B cell (primary cell): ENCODE results near the gene THSD7A. TPM values are rescaled to one million over a fixed set of nuclear protein-coding genes. Genes with fewer than 3 reads are reported as not detected.

Source experiments
- ATAC-seq: fragments of 200-7000 bp; cut with Tn5 transposase; one replicate; pipeline ENCODE4 v1.10.0; 2021; ENCODE audit warnings: low read depth, mild to moderate bottlenecking, moderate number of reproducible peaks, moderate library complexity
- CTCF ChIA-PET: fragments of 350-600 bp; sonication (Branson Sonifier 250); formaldehyde crosslinking; loops from one replicate; lab custom pipeline; 2021; ENCODE audit warnings: antibody characterized with exemption, inconsistent platforms; lab: Charles Lee
- POLR2A ChIA-PET: fragments of 350-600 bp; sonication (Branson Sonifier 250); formaldehyde crosslinking; loops from one replicate; lab custom pipeline; 2021; ENCODE audit warnings: antibody characterized with exemption; lab: Charles Lee
- DNase-seq: peaks from one replicate; pipeline ENCODE4 v3.0.0; 2013
- H2AFZ ChIP-seq: 2 replicates; pipeline ENCODE4 v1.6.1; 2012; ENCODE audit warnings: mild to moderate bottlenecking, low read depth, low read length; ENCODE audit not compliant: insufficient read depth, poor library complexity, severe bottlenecking
- H3K27ac ChIP-seq, 2 donors: 1 replicate in 1 of 2; 2 replicates in 1 of 2; pipeline ENCODE4 v1.5.1; 2012 to 2013; ENCODE audit warnings: low read length in 2 of 2, mild to moderate bottlenecking in 2 of 2, moderate library complexity in 1 of 2
- H3K27me3 ChIP-seq, 4 experiments: fragments of 200-600 bp in 1 of 4; sonication (generic) in 1 of 4; replicated peaks in 1 of 4; 1 replicate in 2 of 4; 2 replicates in 2 of 4; pipeline versions ENCODE4 v1.6.1 to v1.7.0; 2013 to 2016; ENCODE audit warnings: low read length in 3 of 4, mild to moderate bottlenecking in 2 of 4, mixed read lengths in 1 of 4, moderate library complexity in 1 of 4; ENCODE audit not compliant: insufficient read depth in 4 of 4, control insufficient read depth in 3 of 4; ENCODE audit errors: control extremely low read depth in 1 of 4
- H3K36me3 ChIP-seq, 2 experiments: replicated peaks in 1 of 2; 1 replicate in 1 of 2; 2 replicates in 1 of 2; pipeline versions ENCODE4 v1.6.1 to v1.7.1; 2013; ENCODE audit warnings: low read length in 1 of 2; ENCODE audit not compliant: insufficient read depth in 2 of 2, control insufficient read depth in 1 of 2; ENCODE audit errors: control extremely low read depth in 1 of 2, extremely low read depth in 1 of 2
- H3K4me1 ChIP-seq, 2 donors: fragments of 200-600 bp in 1 of 2; sonication (generic) in 1 of 2; 1 replicate in 1 of 2; 2 replicates in 1 of 2; pipeline versions ENCODE4 v1.5.1 to v1.6.1; 2013 to 2017; ENCODE audit warnings: low read length in 2 of 2; ENCODE audit not compliant: control insufficient read depth in 2 of 2, insufficient read depth in 2 of 2
- H3K4me2 ChIP-seq: replicated peaks from 2 replicates; pipeline ENCODE3; 2012; ENCODE audit warnings: mild to moderate bottlenecking, low read depth, low read length; ENCODE audit not compliant: poor library complexity, severe bottlenecking
- H3K4me3 ChIP-seq, 5 experiments: fragments of 200-600 bp in 1 of 5; sonication (generic) in 1 of 5; 1 replicate in 3 of 5; 2 replicates in 2 of 5; pipeline versions ENCODE4 v1.5.1 to v1.7.0; 2011 to 2016; ENCODE audit warnings: low read length in 4 of 5, mild to moderate bottlenecking in 4 of 5, low read depth in 2 of 5, control low read depth in 1 of 5, moderate library complexity in 1 of 5; ENCODE audit not compliant: insufficient read depth in 1 of 5; ENCODE audit errors: control extremely low read depth in 1 of 5, extremely low read depth in 1 of 5
- H3K79me2 ChIP-seq: fragments of 200-600 bp; sonication (generic); one replicate; pipeline ENCODE4 v1.6.0; 2016; ENCODE audit warnings: low read length; ENCODE audit not compliant: control insufficient read depth, insufficient read depth
- H3K9ac ChIP-seq: fragments of 200-600 bp; sonication (generic); 2 replicates; pipeline ENCODE4 v1.6.1; 2017; ENCODE audit warnings: mild to moderate bottlenecking, low read length, moderate library complexity
- H3K9me3 ChIP-seq, 3 donors: one replicate each; pipeline versions ENCODE4 v1.6.1 to v1.7.1; 2013; ENCODE audit warnings: low read length in 2 of 3; ENCODE audit not compliant: control insufficient read depth in 2 of 3, insufficient read depth in 1 of 3; ENCODE audit errors: control extremely low read depth in 1 of 3
- H4K20me1 ChIP-seq: 2 replicates; pipeline ENCODE4 v1.6.0; 2012; ENCODE audit warnings: mild to moderate bottlenecking, low read length; ENCODE audit not compliant: insufficient read depth, control insufficient read depth, poor library complexity, severe bottlenecking
- H3K27ac Mint-ChIP-seq: one replicate; pipeline ENCODE4 v1.8.0; 2021; ENCODE audit warnings: mixed read lengths
- H3K27me3 Mint-ChIP-seq: one replicate; pipeline ENCODE4 v1.8.0; 2021; ENCODE audit warnings: mixed read lengths
- H3K4me1 Mint-ChIP-seq: one replicate; pipeline ENCODE4 v1.8.0; 2021; ENCODE audit warnings: mixed read lengths
- H3K4me3 Mint-ChIP-seq: one replicate; pipeline ENCODE4 v1.8.0; 2021; ENCODE audit warnings: mixed read lengths
- H3K9me3 Mint-ChIP-seq: one replicate; pipeline ENCODE4 v1.8.0; 2022; ENCODE audit warnings: mixed read lengths; ENCODE audit not compliant: insufficient read depth
- CTCF ChIP-seq: fragments of 200-600 bp; IDR thresholded peaks from one replicate; pipeline ENCODE4 v1.8.0; 2022; ENCODE audit warnings: antibody characterized with exemption, mild to moderate bottlenecking
- EZH2 ChIP-seq: IDR thresholded peaks from 2 replicates; pipeline ENCODE4 v1.6.1; 2012; ENCODE audit warnings: borderline replicate concordance, low read depth, mild to moderate bottlenecking, moderate library complexity, low read length; ENCODE audit not compliant: insufficient read depth, poor library complexity, severe bottlenecking
- WGBS: methylation state at CpG from one replicate; pipeline ENCODE4 v1.1.5; 2013; ENCODE audit warnings: missing lambda C conversion rate; ENCODE audit not compliant: insufficient coverage; 5-methylcytosine and 5-hydroxymethylcytosine counted together
- intact Hi-C: fragments of 100-400 bp; cut with micrococcal nuclease; formaldehyde crosslinking; loops from one replicate; pipeline ENCODE4 v1.10.0; 2022
- polyA plus RNA-seq: library from polyadenylated mRNA; depleted of rRNA; stranded (reverse); fragments of >200 nt; gene quantifications from 2 replicates; pipeline ENCODE4 v1.2.3, GENCODE V29; 2012
- total RNA-seq, 2 donors: library from RNA; stranded (reverse); fragments of 120-200 nt in 1 of 2; gene quantifications; 1 replicate in 1 of 2; 2 replicates in 1 of 2; pipeline versions ENCODE4 v1.2.3 to v1.2.4, GENCODE V29; 2013 to 2022

THSD7A gene
- total and polyA plus RNA-seq, 2 donors (not counting 1 experiment from before 2014, with no cell fraction given), result not detected

GRCh38 chr7:11461946-11462345, 370.1 kb downstream of the THSD7A start:
- Histone ChIP-seq H3K27me3 (no peaks in the 10 kb centered on the region), H3K79me2 (no peaks in the 10 kb centered on the region), H3K4me1 (no peaks in the 10 kb centered on the region), H3K9me3 (no peaks in the 10 kb centered on the region), H2AFZ (no peak overlapping the region), H3K9ac (no peak overlapping the region), H3K4me3 (no peak overlapping the region), H4K20me1 (no peaks in the 10 kb centered on the region), H3K36me3 (no peaks in the 10 kb centered on the region), H3K27ac (no peak overlapping the region), H3K4me2 (no peak overlapping the region)
- H3K9me3 Mint-ChIP-seq, result no peaks in the 10 kb centered on the region
- POLR2A ChIA-PET, result no interaction called here
- CTCF ChIA-PET, result no interaction called here
- 93% methylated on average over 5 of the region's 6 CpGs for WGBS
- DNase-seq, result no peak
- no peak overlapping the region for H3K27ac Mint-ChIP-seq
- intact Hi-C loops, result no loop called here
- H3K4me3 Mint-ChIP-seq, result no peak overlapping the region
- TF ChIP-seq CTCF (no peak), EZH2 (no peak)
- H3K27me3 Mint-ChIP-seq, result no peaks in the 10 kb centered on the region
- ATAC-seq, result no peak
- no peaks in the 10 kb centered on the region for H3K4me1 Mint-ChIP-seq

GRCh38 chr7:11458736-11459483, 373.1 kb downstream of the THSD7A start:
- H3K27ac Mint-ChIP-seq, result no peak overlapping the region
- no CpG with 5 or more reads among the region's 5 CpGs for WGBS
- Histone ChIP-seq H3K27me3 (no peaks in the 10 kb centered on the region), H3K9me3 (no peaks in the 10 kb centered on the region), H3K4me3 (no peak overlapping the region), H2AFZ (no peak overlapping the region), H3K27ac (no peak overlapping the region), H3K79me2 (no peaks in the 10 kb centered on the region), H3K9ac (no peak overlapping the region), H4K20me1 (no peaks in the 10 kb centered on the region), H3K4me1 (no peaks in the 10 kb centered on the region), H3K4me2 (no peak overlapping the region), H3K36me3 (no peaks in the 10 kb centered on the region)
- POLR2A ChIA-PET, result no interaction called here
- H3K27me3 Mint-ChIP-seq, result no peaks in the 10 kb centered on the region
- no peak for ATAC-seq
- TF ChIP-seq CTCF, result no peak
- TF ChIP-seq EZH2, result no peak
- H3K9me3 Mint-ChIP-seq, result no peaks in the 10 kb centered on the region
- no peak overlapping the region for H3K4me3 Mint-ChIP-seq
- DNase-seq, result no peak
- intact Hi-C loops, result no loop called here
- no peaks in the 10 kb centered on the region for H3K4me1 Mint-ChIP-seq
- CTCF ChIA-PET, result no interaction called here
